Activated CD4-positive, alpha-beta memory T cell treated with anti-CD3 and anti-CD28 coated beads for 36 hours (primary cell): ENCODE data around the gene MTHFD2L. TPM values are rescaled to one million over a fixed set of nuclear protein-coding genes. Genes with fewer than 3 reads are reported as not detected.

Source experiments
- CTCF ChIA-PET: fragments of 350-600 bp; sonication (Branson Sonifier 250); formaldehyde crosslinking; loops from one replicate; lab custom pipeline; 2021; ENCODE audit warnings: antibody characterized with exemption, inconsistent platforms; lab: Charles Lee
- POLR2A ChIA-PET: fragments of 350-600 bp; sonication (Branson Sonifier 250); formaldehyde crosslinking; loops from one replicate; lab custom pipeline; 2021; ENCODE audit warnings: antibody characterized with exemption; lab: Charles Lee
- DNase-seq: peaks from one replicate; pipeline ENCODE4 v3.0.0-alpha.2; 2020
- H3K27ac Mint-ChIP-seq: one replicate; pipeline ENCODE4 v1.8.0; 2021; ENCODE audit warnings: mixed read lengths
- H3K27me3 Mint-ChIP-seq: one replicate; pipeline ENCODE4 v1.8.0; 2021; ENCODE audit warnings: mixed read lengths
- H3K36me3 Mint-ChIP-seq: one replicate; pipeline ENCODE4 v1.8.0; 2021; ENCODE audit warnings: mixed read lengths
- H3K4me1 Mint-ChIP-seq: one replicate; pipeline ENCODE4 v1.8.0; 2021; ENCODE audit warnings: low read depth, mixed read lengths
- H3K4me3 Mint-ChIP-seq: one replicate; pipeline ENCODE4 v1.8.0; 2021; ENCODE audit warnings: mild to moderate bottlenecking, mixed read lengths
- H3K9me3 Mint-ChIP-seq: one replicate; pipeline ENCODE4 v1.8.0; 2021; ENCODE audit warnings: mixed read lengths
- intact Hi-C: fragments of 100-400 bp; cut with micrococcal nuclease; formaldehyde crosslinking; loops from one replicate; pipeline ENCODE4 v1.15.1; 2023
- total RNA-seq, 2 experiments: library from RNA; stranded (reverse); gene quantifications; one replicate each; pipeline ENCODE4 v1.2.3, GENCODE V29; 2021

MTHFD2L gene
- total RNA-seq, 2 experiments from 2014 or later: 5.4 to 6.5 TPM

DNA sequence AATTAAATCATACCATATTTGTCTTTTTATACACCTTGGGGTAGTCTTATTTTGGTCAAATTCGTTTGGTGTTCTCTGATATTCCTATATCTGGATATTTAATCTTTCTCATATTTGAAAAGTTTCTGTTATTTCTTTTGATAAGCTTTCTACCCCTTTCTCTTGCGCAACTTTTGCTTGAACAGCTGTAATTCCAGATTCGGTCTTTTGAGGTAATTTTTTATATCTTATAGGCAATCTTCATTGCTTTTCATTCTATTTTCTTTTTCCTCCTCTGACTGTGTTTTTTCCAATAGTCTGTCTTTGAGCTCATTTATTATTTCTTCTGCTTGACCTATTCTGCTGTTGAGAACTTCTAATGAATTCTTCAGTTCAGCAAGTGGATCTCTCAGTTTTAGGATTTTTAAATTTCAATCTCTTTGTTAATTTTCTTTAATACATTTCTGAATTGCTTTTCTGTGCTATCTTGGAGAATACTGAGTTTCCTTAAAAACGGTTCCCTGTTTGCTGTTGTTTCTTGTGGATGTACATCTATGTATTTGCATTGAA, 11.3 kb upstream of the MTHFD2L start:
- ChIA-PET POLR2A (no interaction called here), CTCF (no interaction called here)
- Mint-ChIP-seq H3K4me1 (no peaks in the 10 kb centered on the region), H3K36me3 (no peaks in the 10 kb centered on the region), H3K27me3 (peaks cover 36% of the 10 kb centered on the region), H3K9me3 (peaks cover 6% of the 10 kb centered on the region), H3K27ac (no peak overlapping the region), H3K4me3 (no peak overlapping the region)
- intact Hi-C loops: no loop called here
- DNase-seq: no peak

DNA sequence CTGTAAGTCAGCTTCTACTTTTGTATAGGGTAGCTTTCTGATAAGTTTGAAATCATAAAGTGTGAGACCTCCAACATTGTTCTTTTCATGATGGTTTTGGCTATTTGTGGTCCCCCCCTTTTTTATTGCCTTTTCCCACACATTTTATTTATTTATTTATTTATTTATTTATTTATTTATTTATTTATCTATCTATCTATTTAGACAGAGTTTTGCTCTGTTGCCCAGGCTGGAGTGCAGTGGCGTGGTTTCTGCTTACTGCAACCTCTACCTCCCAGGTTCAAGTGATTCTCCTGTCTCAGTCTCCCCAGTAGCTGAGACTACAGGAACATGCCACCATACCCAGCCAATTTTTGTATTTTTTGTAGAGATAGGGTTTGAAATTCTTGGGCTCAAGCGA, 9.7 kb upstream of the MTHFD2L start:
- Mint-ChIP-seq H3K36me3 (no peaks in the 10 kb centered on the region), H3K4me3 (no peak overlapping the region), H3K27ac (no peak overlapping the region), H3K27me3 (peaks cover 31% of the 10 kb centered on the region), H3K9me3 (peaks cover 6% of the 10 kb centered on the region), H3K4me1 (no peaks in the 10 kb centered on the region)
- no peak for DNase-seq
- ChIA-PET CTCF (no interaction called here), POLR2A (no interaction called here)
- intact Hi-C loops: no loop called here

DNA sequence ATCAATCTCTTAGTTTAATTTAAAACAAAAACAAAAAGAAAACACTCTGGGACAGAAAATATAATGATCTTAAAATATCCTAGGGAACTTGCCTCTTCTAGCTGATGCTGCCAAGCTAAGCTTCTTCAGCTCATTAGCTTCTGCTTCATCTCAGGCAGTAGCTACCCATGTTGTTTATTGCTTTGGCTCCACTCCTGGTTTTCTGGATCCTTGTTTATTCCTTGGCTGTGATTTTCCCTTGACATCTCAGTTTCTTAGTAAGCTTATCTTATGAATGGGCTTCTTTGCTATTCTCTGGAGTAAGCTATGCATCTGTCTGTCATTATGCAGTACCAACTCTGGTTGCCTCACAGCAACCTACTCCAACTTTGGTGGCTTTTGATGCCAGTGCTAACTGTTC, 5.1 kb upstream of the MTHFD2L start:
- ChIA-PET POLR2A (no interaction called here), CTCF (no interaction called here)
- peaks cover 11% of the 10 kb centered on the region for H3K27me3 Mint-ChIP-seq
- H3K4me1 Mint-ChIP-seq: peaks cover 7% of the 10 kb centered on the region
- H3K9me3 Mint-ChIP-seq: no peaks in the 10 kb centered on the region
- H3K4me3 Mint-ChIP-seq: no peak overlapping the region
- H3K27ac Mint-ChIP-seq: no peak overlapping the region
- DNase-seq: no peak
- no peaks in the 10 kb centered on the region for H3K36me3 Mint-ChIP-seq
- intact Hi-C loops: no loop called here

DNA sequence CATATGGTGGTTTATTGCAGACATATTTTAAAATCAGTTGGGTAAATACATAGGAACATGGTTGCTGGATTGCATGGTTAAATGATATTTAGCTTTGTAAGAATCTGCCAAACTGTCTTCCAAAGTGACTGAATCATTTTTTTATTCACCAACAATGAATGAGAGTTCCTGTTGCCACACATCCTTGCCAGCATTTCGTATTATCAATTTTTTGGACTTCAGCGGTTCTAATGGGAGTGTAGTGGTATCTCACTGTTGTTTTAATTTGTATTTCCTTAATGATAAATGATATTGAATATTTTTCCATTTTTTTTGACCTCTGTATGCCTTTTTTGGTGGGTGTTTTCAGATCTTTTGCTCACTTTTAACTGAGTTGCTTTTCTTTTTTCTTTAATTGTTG, 1.4 kb upstream of the MTHFD2L start:
- ChIA-PET CTCF (interaction anchor here (1.0 kb wide), 1 partner anchor 22 kb away, joined by 4 read pairs; no protein-coding TSS in a partner anchor), POLR2A (no interaction called here)
- Mint-ChIP-seq H3K9me3 (no peaks in the 10 kb centered on the region), H3K4me1 (peaks cover 17% of the 10 kb centered on the region), H3K27me3 (peaks cover 2% of the 10 kb centered on the region), H3K4me3 (no peak overlapping the region), H3K36me3 (peaks cover 12% of the 10 kb centered on the region), H3K27ac (no peak overlapping the region)
- DNase-seq: no peak
- intact Hi-C loops: loop anchor here (5.0 kb wide), 1 partner anchor 1089 kb away; the partner anchor contains the start of gene COX18

DNA sequence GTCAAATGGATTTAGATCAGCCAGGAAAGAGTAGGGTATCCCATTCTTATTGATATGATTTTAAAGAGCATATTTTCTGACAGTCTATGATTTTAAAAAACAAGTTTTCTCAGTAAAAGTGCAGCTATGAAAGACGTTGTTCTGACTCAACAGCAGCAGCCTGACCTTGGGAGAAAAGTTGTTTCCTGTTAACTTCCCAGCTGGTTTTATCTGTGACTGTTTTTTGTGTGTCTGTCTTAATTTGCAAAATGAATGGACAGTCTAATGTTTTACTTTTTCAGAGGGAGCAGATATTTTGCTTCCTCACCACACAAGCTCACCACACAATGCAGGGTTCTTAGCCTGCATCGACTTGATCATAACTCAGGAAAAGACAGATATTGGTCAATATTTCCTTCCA, 764 bp upstream of the MTHFD2L start:
- Mint-ChIP-seq H3K4me1 (peaks cover 17% of the 10 kb centered on the region), H3K27me3 (peaks cover 2% of the 10 kb centered on the region), H3K27ac (no peak overlapping the region), H3K36me3 (peaks cover 14% of the 10 kb centered on the region), H3K9me3 (no peaks in the 10 kb centered on the region), H3K4me3 (peak overlapping the region; percentile 80)
- intact Hi-C loops: loop anchor here (5.0 kb wide), 1 partner anchor 1090 kb away; the partner anchor contains the start of gene COX18
- ChIA-PET POLR2A (no interaction called here), CTCF (interaction anchor here (1.0 kb wide), 1 partner anchor 22 kb away, joined by 4 read pairs; no protein-coding TSS in a partner anchor)
- DNase-seq: no peak

DNA sequence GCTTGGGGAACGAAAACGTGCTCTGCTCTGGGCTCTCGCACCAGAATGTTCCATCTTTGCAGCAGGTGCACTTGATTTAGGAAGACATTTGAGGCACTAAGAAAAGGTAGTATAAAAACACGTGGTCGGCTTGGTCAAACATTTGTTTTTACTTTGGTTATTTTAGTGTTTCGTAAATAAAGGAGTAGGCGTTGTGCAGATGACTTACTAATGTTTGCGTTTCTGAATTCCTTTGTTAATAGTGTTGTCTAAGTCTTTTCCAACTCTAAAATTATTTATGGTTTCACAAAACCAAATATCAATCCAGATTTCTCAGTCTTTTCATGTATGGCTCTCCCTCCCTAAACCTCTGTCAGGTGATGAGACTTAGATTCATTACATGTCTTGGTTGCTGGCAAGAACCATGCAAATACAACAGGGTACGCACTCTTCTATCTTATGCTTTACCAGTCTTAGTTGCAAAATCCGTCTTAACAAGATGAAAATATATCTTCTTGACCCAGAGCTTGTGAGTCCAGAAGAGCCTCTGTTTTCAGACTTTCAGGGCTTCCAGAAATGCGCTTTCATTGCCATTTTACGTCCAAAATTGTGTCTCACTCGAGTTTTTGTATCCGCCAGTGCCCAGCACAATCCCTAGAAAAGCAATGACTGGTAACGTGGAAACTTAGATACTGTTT, 686 bp downstream of the MTHFD2L start:
- peaks cover 14% of the 10 kb centered on the region for H3K36me3 Mint-ChIP-seq
- H3K4me1 Mint-ChIP-seq: peaks cover 17% of the 10 kb centered on the region
- intact Hi-C loops: loop anchor here (2.0 to 5.0 kb wide), 4 partner anchors 286 to 1356 kb away; partner anchors contain the start of genes ANKRD17, AREG, COX18 and RCHY1
- peaks cover 2% of the 10 kb centered on the region for H3K27me3 Mint-ChIP-seq
- H3K4me3 Mint-ChIP-seq: peak overlapping the region; percentile 88
- peak overlapping the region; percentile 74 for H3K27ac Mint-ChIP-seq
- ChIA-PET CTCF (no interaction called here), POLR2A (no interaction called here)
- H3K9me3 Mint-ChIP-seq: no peaks in the 10 kb centered on the region
- DNase-seq: no peak

DNA sequence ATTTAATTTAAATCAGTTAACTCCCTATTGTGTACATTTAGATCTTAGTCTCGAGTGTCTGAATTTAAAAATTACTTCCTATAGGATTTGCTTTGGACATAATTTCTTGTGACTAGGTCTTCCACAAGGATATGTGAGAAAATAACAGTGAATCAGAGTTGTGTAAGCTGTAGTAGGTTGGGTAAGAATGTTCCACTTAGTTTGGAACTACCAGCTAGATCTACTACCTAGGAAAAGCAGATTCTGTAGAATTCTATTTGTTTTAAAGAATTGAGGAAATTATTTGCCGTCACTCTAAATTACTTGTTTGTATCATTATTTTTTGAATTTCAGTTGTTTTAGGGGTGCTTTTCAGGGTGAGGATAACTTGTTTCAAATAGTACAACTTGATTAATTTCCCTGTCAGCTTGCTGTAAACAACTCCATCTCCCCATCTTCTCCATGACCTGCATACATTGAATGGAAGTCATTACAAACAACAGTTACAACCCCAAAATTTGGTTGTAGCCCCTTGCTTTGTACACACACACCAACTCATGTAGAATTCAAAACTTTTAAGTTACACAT, 1.3 kb downstream of the MTHFD2L start:
- Mint-ChIP-seq H3K27ac (peak overlapping the region; percentile 74), H3K9me3 (no peaks in the 10 kb centered on the region), H3K4me3 (peak overlapping the region; percentile 88), H3K4me1 (peaks cover 17% of the 10 kb centered on the region), H3K36me3 (peaks cover 17% of the 10 kb centered on the region), H3K27me3 (peaks cover 2% of the 10 kb centered on the region)
- no peak for DNase-seq
- CTCF ChIA-PET: interaction anchor here (0.5 to 0.9 kb wide), 2 partner anchors 69 to 572 kb away, joined by 3 to 5 read pairs; no protein-coding TSS in a partner anchor
- intact Hi-C loops: loop anchor here (2.0 to 5.0 kb wide), 4 partner anchors 286 to 1356 kb away; partner anchors contain the start of genes ANKRD17, AREG, COX18 and RCHY1
- POLR2A ChIA-PET: no interaction called here

DNA sequence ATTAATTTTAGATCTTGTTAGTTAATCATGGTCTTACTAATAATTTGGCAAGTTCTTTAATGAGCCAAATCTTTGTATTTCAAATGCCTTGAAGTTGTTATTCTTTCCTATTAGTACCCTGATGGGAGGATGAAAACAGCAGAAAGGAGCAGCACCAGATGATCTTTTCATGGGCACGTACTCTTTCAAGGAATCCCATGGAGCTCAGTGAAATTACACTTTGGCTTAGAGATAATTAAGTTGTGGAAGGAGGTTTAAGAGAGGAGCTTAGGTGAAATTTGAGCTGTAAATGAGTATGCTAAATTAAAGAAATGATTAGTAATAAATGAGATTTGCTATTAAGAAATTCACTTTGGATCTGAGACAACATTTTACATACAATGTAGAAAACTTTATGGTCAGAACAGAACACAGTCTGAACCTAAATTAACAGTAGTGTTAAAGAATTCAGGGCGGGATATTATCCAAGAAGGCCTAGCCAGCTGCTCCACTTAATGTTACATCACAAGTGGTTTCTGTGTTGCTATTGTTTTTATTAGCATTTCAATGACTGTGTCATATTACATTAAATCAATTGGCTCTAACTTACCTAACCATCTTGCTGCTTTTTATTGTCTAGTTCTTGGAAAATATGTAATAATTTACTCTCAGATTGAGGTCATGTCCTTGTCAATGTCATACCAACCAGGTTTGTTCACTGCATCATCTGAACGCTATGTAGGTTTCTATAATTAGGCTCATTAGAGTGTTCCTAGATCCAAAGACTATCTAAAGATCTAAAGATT, 3.9 kb downstream of the MTHFD2L start:
- no peak overlapping the region for H3K27ac Mint-ChIP-seq

DNA sequence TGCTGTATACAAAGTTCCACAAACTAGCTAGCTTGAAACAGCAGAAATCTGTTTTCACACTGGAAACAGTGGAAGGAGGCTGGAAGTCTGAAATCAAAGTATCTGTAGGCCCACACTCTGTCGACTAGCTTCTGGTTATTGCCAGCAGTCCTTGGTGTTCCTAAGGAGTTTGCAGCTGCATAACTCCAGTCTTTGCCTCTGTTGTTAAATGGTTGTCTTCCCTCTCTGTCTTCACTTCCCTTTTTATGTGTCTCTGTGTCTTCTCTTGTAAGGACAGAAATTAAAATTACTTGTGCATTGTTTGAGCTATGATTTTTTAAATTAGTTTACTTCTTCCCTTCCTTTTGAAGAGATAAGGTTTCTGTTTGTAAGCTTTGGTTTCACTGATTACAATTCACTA, 8.2 kb downstream of the MTHFD2L start:
- no peak for DNase-seq
- Mint-ChIP-seq H3K27ac (no peak overlapping the region), H3K4me3 (no peak overlapping the region), H3K4me1 (peaks cover 10% of the 10 kb centered on the region), H3K36me3 (peaks cover 14% of the 10 kb centered on the region), H3K27me3 (peaks cover 2% of the 10 kb centered on the region), H3K9me3 (no peaks in the 10 kb centered on the region)
- CTCF ChIA-PET: no interaction called here
- POLR2A ChIA-PET: no interaction called here
- intact Hi-C loops: no loop called here

More for the DNA sequence above, 3.9 kb downstream of the MTHFD2L start:
- no peak for DNase-seq
- Mint-ChIP-seq H3K36me3 (peaks cover 22% of the 10 kb centered on the region), H3K27me3 (peaks cover 2% of the 10 kb centered on the region), H3K9me3 (no peaks in the 10 kb centered on the region), H3K4me1 (peaks cover 16% of the 10 kb centered on the region), H3K4me3 (no peak overlapping the region)
- intact Hi-C loops: no loop called here
- CTCF ChIA-PET: interaction anchor here (1.0 kb wide), 1 partner anchor 27 kb away, joined by 3 read pairs; no protein-coding TSS in a partner anchor
- POLR2A ChIA-PET: no interaction called here

DNA sequence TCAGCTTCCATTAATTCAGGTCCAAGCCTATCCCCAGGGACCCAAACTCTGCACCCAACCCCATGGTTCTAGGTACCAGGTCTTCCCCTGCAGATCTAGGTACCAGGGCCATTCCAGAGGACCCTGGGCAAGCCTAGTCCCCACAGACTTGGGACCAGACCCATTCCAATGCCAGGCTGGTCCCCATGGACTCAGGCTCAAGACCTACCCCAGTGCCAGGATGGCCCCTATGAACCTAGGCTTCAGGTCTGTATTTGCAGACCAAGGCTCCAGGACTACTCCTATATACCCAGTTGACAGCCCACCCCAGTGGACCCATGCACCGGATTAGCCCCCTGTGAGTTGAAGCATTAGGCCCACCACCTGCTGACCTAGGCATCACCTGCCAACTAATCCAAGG, 8.9 kb downstream of the MTHFD2L start:
- no peaks in the 10 kb centered on the region for H3K9me3 Mint-ChIP-seq
- peaks cover 2% of the 10 kb centered on the region for H3K27me3 Mint-ChIP-seq
- CTCF ChIA-PET: no interaction called here
- no peak overlapping the region for H3K4me3 Mint-ChIP-seq
- H3K27ac Mint-ChIP-seq: no peak overlapping the region
- H3K4me1 Mint-ChIP-seq: peaks cover 10% of the 10 kb centered on the region
- POLR2A ChIA-PET: no interaction called here
- intact Hi-C loops: no loop called here
- no peak for DNase-seq
- H3K36me3 Mint-ChIP-seq: peaks cover 8% of the 10 kb centered on the region

DNA sequence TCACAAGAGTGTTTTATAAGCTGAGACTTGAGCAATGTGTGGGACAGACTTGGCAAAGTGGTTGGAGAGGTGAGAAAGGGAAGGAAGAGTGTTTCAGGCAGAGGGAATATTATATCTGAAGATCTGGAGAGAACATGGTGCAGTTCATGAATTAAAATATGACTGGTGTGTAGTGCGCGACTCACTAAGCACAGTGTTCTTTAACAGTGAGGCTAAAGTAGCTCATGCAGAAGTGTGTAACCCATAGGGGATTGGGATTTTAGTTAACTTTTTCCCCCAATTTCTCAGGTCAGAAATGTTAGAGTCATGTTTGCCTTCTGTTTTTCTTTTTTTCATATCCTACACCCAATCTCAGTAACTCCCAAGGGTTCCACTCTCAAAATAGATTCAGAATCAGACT, 9.7 kb downstream of the MTHFD2L start:
- intact Hi-C loops: no loop called here

DNA sequence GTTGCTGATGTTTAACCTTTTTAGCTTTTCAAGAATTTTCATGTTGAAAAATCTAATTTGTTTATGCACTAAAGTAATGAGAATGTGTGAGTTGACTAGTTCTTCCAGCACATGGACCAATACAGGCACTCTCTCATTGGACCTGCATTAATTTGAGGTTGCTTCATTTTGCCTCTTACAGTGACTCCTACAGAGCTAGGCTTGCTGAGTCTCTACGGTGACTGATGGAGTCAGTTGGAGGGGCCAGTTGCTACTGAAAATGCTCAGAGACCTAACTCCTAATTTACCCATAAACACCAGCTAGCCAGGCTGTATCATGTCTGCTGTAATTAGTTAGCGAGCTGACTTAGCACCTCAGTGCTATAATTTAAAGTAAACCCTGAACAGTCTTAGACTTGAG, 10.9 kb downstream of the MTHFD2L start:
- ChIA-PET CTCF (no interaction called here), POLR2A (no interaction called here)
- H3K27me3 Mint-ChIP-seq: peaks cover 2% of the 10 kb centered on the region
- peaks cover 8% of the 10 kb centered on the region for H3K36me3 Mint-ChIP-seq
- no peaks in the 10 kb centered on the region for H3K9me3 Mint-ChIP-seq
- no peak for DNase-seq
- no peak overlapping the region for H3K4me3 Mint-ChIP-seq
- peaks cover 10% of the 10 kb centered on the region for H3K4me1 Mint-ChIP-seq
- no peak overlapping the region for H3K27ac Mint-ChIP-seq
- intact Hi-C loops: no loop called here

More for the DNA sequence above, 9.7 kb downstream of the MTHFD2L start:
- Mint-ChIP-seq H3K4me3 (no peak overlapping the region), H3K27me3 (peaks cover 2% of the 10 kb centered on the region), H3K4me1 (peaks cover 10% of the 10 kb centered on the region), H3K36me3 (peaks cover 8% of the 10 kb centered on the region), H3K9me3 (no peaks in the 10 kb centered on the region), H3K27ac (no peak overlapping the region)
- CTCF ChIA-PET: interaction anchor here (0.9 kb wide), 1 partner anchor 61 kb away, joined by 4 read pairs; no protein-coding TSS in a partner anchor
- no peak for DNase-seq
- POLR2A ChIA-PET: no interaction called here
